Neuron (in vitro differentiated cells): ENCODE results near the gene AFF4.
"Not testable (repeated sequence)": the region's sequence is repeated elsewhere in the genome, so short reads cannot be mapped to it uniquely, and the experiment has no call there.

Experiments
- H2AFZ ChIP-seq: one replicate; pipeline ENCODE4 v1.6.1; 2013; ENCODE audit warnings: low read depth, mild to moderate bottlenecking, inconsistent platforms, low read length, moderate library complexity
- H3K27me3 ChIP-seq: one replicate; pipeline ENCODE4 v1.6.1; 2013; ENCODE audit warnings: low read length; ENCODE audit not compliant: insufficient read depth
- H3K36me3 ChIP-seq: one replicate; pipeline ENCODE4 v1.6.1; 2013; ENCODE audit warnings: low read length; ENCODE audit not compliant: insufficient read depth
- H3K4me1 ChIP-seq: one replicate; pipeline ENCODE4 v1.6.1; 2013; ENCODE audit warnings: low read length; ENCODE audit not compliant: insufficient read depth
- H3K4me3 ChIP-seq: 2 replicates; pipeline ENCODE4 v1.5.1; 2013; ENCODE audit warnings: mild to moderate bottlenecking, low read length, moderate library complexity
- H3K9me3 ChIP-seq: one replicate; pipeline ENCODE4 v1.6.1; 2013; ENCODE audit warnings: low read length

The AFF4 gene

GRCh38 chr5:132872788-132873118 lies 90.7 kb downstream of the AFF4 start:
- Histone ChIP-seq H3K9me3 (no peaks in the 10 kb centered on the region), H2AFZ (no peak overlapping the region), H3K4me1 (peaks cover 5% of the 10 kb centered on the region), H3K4me3 (no peak overlapping the region), H3K36me3 (peaks cover 27% of the 10 kb centered on the region), H3K27me3 (no peaks in the 10 kb centered on the region)

DNA sequence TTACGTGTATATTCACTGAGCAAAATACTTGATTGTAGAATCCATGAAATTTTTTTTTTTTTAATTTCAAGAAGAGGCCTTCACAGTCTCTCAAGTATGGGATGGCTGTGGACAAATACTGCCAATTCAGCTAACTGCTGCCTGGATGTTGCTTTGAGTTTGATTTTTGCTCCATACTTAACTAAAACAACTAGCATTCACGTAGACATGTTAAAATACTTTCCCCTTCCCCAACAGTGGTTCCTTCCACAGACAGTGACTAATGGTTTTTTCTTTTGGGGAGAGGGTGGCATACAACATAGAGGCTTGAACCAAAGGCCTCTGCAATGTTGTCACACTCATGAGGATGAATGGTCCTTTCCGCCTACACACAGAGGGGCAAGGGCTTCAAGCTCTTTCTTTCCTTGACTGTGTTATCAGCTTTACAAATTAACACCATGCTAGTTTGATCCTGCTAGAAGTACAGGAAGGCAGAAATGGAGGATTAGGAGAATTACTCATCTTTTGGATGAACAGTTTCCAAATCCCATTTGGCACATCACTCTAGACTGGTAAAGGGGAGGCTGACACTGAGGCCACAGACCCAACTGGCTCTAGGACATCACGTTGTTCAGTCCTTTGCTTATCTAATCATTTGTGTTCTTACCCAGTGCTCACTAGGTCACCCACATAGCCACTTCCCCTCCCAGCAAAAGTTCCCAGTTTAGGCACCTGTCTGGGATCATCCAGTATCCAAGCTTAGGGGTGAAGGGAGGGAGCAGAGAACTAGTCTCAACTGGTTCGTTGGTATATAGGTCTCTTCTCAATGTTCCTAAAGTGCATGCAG lies 91.8 kb downstream of the AFF4 start:
- H3K4me3 ChIP-seq, result no peak overlapping the region
- no peaks in the 10 kb centered on the region for H3K9me3 ChIP-seq
- H3K36me3 ChIP-seq, result peaks cover 31% of the 10 kb centered on the region
- no peak overlapping the region for H2AFZ ChIP-seq
- H3K27me3 ChIP-seq, result no peaks in the 10 kb centered on the region
- peaks cover 13% of the 10 kb centered on the region for H3K4me1 ChIP-seq

- Histone ChIP-seq H3K36me3 (peaks cover 31% of the 10 kb centered on the region), H3K4me3 (no peak overlapping the region), H2AFZ (no peak overlapping the region), H3K27me3 (no peaks in the 10 kb centered on the region), H3K9me3 (no peaks in the 10 kb centered on the region), H3K4me1 (peaks cover 13% of the 10 kb centered on the region)
Observed at GRCh38 chr5:132870801-132871200, 92.6 kb downstream of the AFF4 start.

GRCh38 chr5:132868754-132869153 lies 94.7 kb downstream of the AFF4 start:
- Histone ChIP-seq H3K9me3 (no peaks in the 10 kb centered on the region), H3K27me3 (no peaks in the 10 kb centered on the region), H2AFZ (no peak overlapping the region), H3K36me3 (peaks cover 24% of the 10 kb centered on the region), H3K4me3 (no peak overlapping the region), H3K4me1 (peaks cover 13% of the 10 kb centered on the region)

DNA sequence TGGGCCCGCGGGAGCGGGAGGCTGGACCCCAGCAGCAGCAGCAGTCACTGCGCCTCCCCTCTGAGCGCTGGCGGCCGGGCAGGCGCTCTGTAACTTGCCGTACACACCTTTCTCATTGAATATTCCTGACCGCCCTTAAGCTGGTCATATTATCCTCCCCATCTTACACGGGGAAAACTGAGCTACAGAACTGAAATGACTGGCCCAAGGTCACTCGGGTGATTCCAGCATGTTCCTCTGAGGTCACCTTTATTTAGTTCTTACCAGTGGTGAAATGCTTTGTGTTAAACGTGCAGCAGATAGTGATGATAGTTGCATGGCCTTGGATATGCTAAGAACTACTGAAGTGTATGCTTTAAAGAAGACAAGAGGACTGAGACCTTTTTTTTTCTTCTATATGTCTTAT lies 96.4 kb downstream of the AFF4 start:
- Histone ChIP-seq H3K4me1 (peaks cover 8% of the 10 kb centered on the region), H2AFZ (no peak overlapping the region), H3K27me3 (no peaks in the 10 kb centered on the region), H3K4me3 (peak overlapping the region; percentile 75), H3K36me3 (peaks cover 24% of the 10 kb centered on the region), H3K9me3 (no peaks in the 10 kb centered on the region)

- peaks cover 21% of the 10 kb centered on the region for H3K36me3 ChIP-seq
- H3K4me3 ChIP-seq, result peak within 1 kb of the TSS; percentile 75
- peak within 1 kb of the TSS; percentile 47 for H2AFZ ChIP-seq
- no peaks in the 10 kb centered on the region for H3K9me3 ChIP-seq
- H3K4me1 ChIP-seq, result peaks cover 8% of the 10 kb centered on the region
- H3K27me3 ChIP-seq, result no peaks in the 10 kb centered on the region
Observed at GRCh38 chr5:132866342-132867045, 96.9 kb downstream of the AFF4 start, which contains the start of the genes GDF9 and UQCRQ. GDF9 (minus strand) TSS chr5:132866469; CDS start chr5:132864533, 1,936 bp downstream. UQCRQ (plus strand) TSS chr5:132866642; CDS start chr5:132866882, 240 bp downstream.

DNA sequence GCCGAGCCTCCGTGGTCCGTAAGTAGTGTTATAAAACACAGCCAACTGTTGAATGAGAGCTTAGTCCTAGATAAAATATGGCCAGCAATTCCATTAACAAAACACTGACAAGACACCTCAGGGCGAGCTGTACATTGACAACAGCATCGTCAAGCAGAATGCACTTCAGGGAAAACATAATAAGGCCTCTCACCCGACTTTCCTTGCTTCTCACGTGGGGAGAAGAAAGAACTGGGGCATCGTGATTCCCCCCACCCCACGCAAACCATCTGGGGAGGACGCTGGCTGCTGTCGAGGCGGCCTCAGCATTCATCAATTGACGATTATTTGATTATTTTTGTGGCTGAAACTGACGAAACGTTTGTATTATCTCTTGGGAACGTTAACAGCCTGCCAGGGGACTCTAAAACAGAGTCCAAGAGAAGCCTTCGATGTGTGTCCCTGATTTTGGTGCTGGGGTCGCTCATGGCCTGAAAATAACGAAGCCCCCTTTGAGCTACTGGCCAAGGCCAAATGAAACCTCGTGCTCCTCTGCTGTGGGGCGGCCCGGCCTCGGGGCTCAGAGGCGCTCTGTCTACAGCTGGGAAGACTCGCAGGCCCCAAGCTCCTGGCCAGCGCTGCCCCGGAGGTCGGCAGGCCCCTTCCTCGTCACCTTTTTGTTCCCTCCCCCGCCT lies 97.6 kb downstream of the AFF4 start:
- no peaks in the 10 kb centered on the region for H3K27me3 ChIP-seq
- H3K36me3 ChIP-seq, result peaks cover 21% of the 10 kb centered on the region
- H3K4me1 ChIP-seq, result peaks cover 8% of the 10 kb centered on the region

GRCh38 chr5:132860742-132861141 lies 102.7 kb downstream of the AFF4 start:
- H3K9me3 ChIP-seq, result no peaks in the 10 kb centered on the region
- no peaks in the 10 kb centered on the region for H3K27me3 ChIP-seq
- H3K4me1 ChIP-seq, result no peaks in the 10 kb centered on the region
- no peak overlapping the region for H3K4me3 ChIP-seq
- no peaks in the 10 kb centered on the region for H3K36me3 ChIP-seq
- no peak overlapping the region for H2AFZ ChIP-seq

More for the DNA sequence above, 97.6 kb downstream of the AFF4 start:
- H2AFZ ChIP-seq, result peak overlapping the region; percentile 47
- H3K9me3 ChIP-seq, result no peaks in the 10 kb centered on the region
- peak overlapping the region; percentile 75 for H3K4me3 ChIP-seq

DNA sequence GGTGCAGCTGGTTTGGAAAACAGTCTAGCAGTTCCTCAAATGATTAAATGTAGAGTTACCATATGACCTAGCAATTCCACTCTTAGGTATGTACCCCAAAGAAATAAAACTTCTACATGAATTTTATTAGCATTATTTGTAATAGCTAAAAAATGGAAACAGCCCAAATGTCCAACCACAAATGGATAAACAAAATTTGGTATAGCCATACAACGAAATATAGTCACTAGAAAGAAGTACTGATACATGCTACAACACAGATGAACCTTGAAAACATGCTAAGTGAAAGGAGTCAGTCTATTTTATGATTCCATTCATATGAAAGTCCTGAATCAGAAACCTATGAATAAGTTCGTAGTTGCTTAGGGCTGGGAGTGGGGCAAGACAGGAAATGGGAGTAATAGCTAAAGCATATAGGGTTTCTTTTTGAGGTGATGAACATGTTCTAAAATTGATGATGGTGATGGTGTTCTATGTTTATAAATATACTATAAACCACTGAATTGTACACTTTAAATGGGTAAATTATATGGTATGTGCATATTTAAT lies 103.5 kb downstream of the AFF4 start:
- Histone ChIP-seq H3K4me1 (no peaks in the 10 kb centered on the region), H2AFZ (no peak overlapping the region), H3K9me3 (no peaks in the 10 kb centered on the region), H3K36me3 (no peaks in the 10 kb centered on the region), H3K4me3 (no peak overlapping the region), H3K27me3 (no peaks in the 10 kb centered on the region)

GRCh38 chr5:132856011-132856410 lies 107.4 kb downstream of the AFF4 start:
- H3K9me3 ChIP-seq, result no peaks in the 10 kb centered on the region
- H2AFZ ChIP-seq, result no peak overlapping the region
- H3K4me3 ChIP-seq, result no peak overlapping the region
- H3K36me3 ChIP-seq, result no peaks in the 10 kb centered on the region
- H3K4me1 ChIP-seq, result no peaks in the 10 kb centered on the region
- H3K27me3 ChIP-seq, result no peaks in the 10 kb centered on the region

DNA sequence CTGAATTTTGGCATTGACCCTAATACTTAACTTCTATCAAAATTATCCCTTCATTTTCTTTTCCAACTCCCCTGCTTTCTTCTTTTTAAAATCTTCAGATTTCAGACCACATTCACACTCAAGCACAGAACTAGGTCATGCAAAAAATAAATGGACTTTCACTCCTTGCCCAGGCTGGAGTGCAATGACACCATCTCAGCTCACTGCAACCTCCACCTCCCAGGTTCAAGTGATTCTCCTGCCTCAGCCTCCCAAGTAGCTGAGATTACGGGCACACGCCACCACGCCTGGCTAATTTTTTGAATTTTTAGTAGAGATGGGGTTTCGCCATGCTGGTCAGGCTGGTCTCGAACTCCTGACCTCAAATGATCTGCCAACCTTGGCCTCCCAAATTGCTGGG lies 108.4 kb downstream of the AFF4 start:
- H3K9me3 ChIP-seq, H3K4me1 ChIP-seq, H3K4me3 ChIP-seq, H3K27me3 ChIP-seq, H3K36me3 ChIP-seq, H2AFZ ChIP-seq: not testable (repeated sequence)

DNA sequence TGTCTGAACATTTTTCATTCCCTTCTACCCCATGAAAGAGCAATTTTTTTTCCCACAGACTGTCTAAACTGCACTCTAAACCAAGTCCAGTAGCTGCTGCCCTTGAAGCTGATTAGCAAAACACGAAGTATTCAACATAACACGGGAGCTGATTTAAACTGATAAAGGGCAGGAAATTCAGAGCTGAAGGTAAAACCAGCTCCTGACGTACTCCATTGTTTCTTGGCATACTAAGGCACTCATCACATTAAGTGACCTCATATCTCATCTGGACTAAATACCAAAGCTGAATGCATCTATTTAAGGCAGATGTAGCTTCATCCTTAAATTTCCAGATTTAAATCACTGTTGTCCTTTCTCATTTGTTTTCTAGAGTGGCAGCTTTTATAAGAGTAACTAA lies 109.1 kb downstream of the AFF4 start:
- Histone ChIP-seq H3K36me3 (no peaks in the 10 kb centered on the region), H3K27me3 (peaks cover 6% of the 10 kb centered on the region), H3K4me3 (no peak overlapping the region), H3K9me3 (no peaks in the 10 kb centered on the region), H3K4me1 (no peaks in the 10 kb centered on the region), H2AFZ (no peak overlapping the region)

GRCh38 chr5:132853790-132854189 lies 109.6 kb downstream of the AFF4 start:
- Histone ChIP-seq H3K9me3 (no peaks in the 10 kb centered on the region), H3K4me1 (no peaks in the 10 kb centered on the region), H3K4me3 (no peak overlapping the region), H3K36me3 (no peaks in the 10 kb centered on the region), H3K27me3 (peaks cover 11% of the 10 kb centered on the region), H2AFZ (no peak overlapping the region)
